Measurements from ENCODE around the gene AOAH. TPM values are rescaled to one million over a fixed set of nuclear protein-coding genes. Genes with fewer than 3 reads are reported as not detected.

The AOAH gene
- total and polyA plus RNA-seq, 2 of the 13 experiments (the other 11 are each of a cell fraction or from before 2014, with no cell fraction given), result not detected

DNA sequence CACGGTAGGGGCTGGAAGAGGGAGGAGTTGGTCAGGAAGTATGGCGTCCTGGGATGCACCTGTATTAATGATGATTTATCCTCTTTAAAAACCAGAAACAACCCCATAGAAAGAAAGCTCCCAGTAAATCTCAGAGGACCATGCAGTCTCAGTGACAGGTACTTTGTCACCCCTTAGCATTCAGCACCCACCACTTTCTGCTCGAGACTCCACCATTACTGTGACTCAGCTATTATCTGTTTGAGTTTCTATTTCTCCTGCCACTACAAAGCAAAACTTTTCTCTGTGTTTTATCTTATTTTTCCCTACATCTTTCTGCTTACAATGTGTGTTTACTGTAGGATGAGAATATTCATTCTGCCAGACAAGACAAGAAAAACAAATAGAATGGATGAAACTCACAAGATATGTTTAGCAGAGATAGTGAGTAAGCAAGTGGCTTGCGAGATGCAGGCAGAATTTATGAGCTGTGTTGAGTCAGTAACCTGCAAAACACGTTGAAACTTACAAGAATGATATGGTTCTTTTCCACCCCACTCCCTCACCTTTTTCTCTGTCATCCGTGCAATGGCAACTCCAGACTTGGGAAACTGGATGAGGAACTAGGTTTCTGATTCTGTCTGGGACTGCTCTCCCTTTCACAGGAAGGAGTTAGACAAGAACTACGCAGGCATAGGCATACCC is 127.1 kb downstream of the AOAH start:
- Histone ChIP-seq H2AFZ (ENCODE audit: low read length) (no peak overlapping the region), H3K4me2 (ENCODE audit: low read depth, low read length) (no peak overlapping the region), H3K4me1 (ENCODE audit: insufficient read depth, low read length) (no peaks in the 10 kb centered on the region), H3K27me3 (ENCODE audit: control insufficient read depth in 1 of 2, insufficient read depth in 2 of 2, low read length in 2 of 2) (no peaks in the 10 kb centered on the region), H3K36me3 (replicated peaks in 1 of 2; ENCODE audit: control insufficient read depth in 1 of 2, insufficient read depth in 2 of 2, low read length in 2 of 2) (no peaks in the 10 kb centered on the region), H3K79me2 (ENCODE audit: insufficient read depth, low read length) (no peaks in the 10 kb centered on the region), H3K9me3 (ENCODE audit: low read length) (no peaks in the 10 kb centered on the region), H3K9ac (ENCODE audit: insufficient read depth, low read depth, low read length) (no peak overlapping the region), H3K27ac (ENCODE audit: extremely low read length, insufficient read depth, low read length) (no peak overlapping the region), H4K20me1 (ENCODE audit: insufficient read depth, low read length) (no peaks in the 10 kb centered on the region), H3K4me3 (replicated peaks in 1 of 3; ENCODE audit: insufficient read depth in 1 of 3, low read depth in 2 of 3, low read length in 3 of 3) (no peak overlapping the region)
- CTCF ChIA-PET (ENCODE audit: low intra/inter-chr PET ratio, low total read pairs), result no interaction called here
- WGBS (ENCODE audit: low lambda C conversion rate), result 25% methylated on average over 7 of the region's 7 CpGs
- ATAC-seq (no peak), FAIRE-seq (no peak), DNase-seq (ENCODE audit: low spot score) (no peak)
- BruUV-seq (replicated peaks), result no TSS peak
- intact Hi-C loops (cut with micrococcal nuclease; ENCODE audit: unreplicated experiment), result no loop called here
- POLR2A ChIA-PET, result no interaction called here
- no peak for TF ChIP-seq GATAD2A (CRISPR knock-in tag; IDR thresholded peaks at IDR 0.05)
- no peak for TF ChIP-seq ZNF446 (CRISPR knock-in tag; IDR thresholded peaks at IDR 0.05)
- no peak for TF ChIP-seq ZNF333 (CRISPR knock-in tag; IDR thresholded peaks at IDR 0.05; ENCODE audit: borderline replicate concordance)
- no peak for TF ChIP-seq SP4 (CRISPR knock-in tag; IDR thresholded peaks at IDR 0.05)
- no peak for TF ChIP-seq ZFP1 (CRISPR knock-in tag; IDR thresholded peaks at IDR 0.05)
- TF ChIP-seq ZIK1 (CRISPR knock-in tag; IDR thresholded peaks at IDR 0.05; ENCODE audit: borderline replicate concordance, low read depth), result no peak
- no peak for TF ChIP-seq PHF20 (CRISPR knock-in tag; IDR thresholded peaks at IDR 0.05)
- no peak for TF ChIP-seq ZSCAN12 (CRISPR knock-in tag; IDR thresholded peaks at IDR 0.05)
- no peak for TF ChIP-seq ZNF781 (CRISPR knock-in tag; IDR thresholded peaks at IDR 0.05; ENCODE audit: borderline replicate concordance, not compliant biosample characterization)
- no peak for TF ChIP-seq ZNF350 (CRISPR knock-in tag; IDR thresholded peaks at IDR 0.05; ENCODE audit: borderline replicate concordance, low read depth)
- TF ChIP-seq JUN (CRISPR knock-in tag; IDR thresholded peaks at IDR 0.05), result no peak
- TF ChIP-seq, protein P1, sequence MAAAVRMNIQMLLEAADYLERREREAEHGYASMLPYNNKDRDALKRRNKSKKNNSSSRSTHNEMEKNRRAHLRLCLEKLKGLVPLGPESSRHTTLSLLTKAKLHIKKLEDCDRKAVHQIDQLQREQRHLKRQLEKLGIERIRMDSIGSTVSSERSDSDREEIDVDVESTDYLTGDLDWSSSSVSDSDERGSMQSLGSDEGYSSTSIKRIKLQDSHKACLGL (CRISPR knock-in tag; IDR thresholded peaks at IDR 0.05), result no peak
- no peak for TF ChIP-seq EED (CRISPR knock-in tag; IDR thresholded peaks at IDR 0.05)
- no peak for TF ChIP-seq MEF2D (CRISPR knock-in tag; IDR thresholded peaks at IDR 0.05)
- no peak for TF ChIP-seq ZFAT (CRISPR knock-in tag; conservative IDR thresholded peaks at IDR 0.05)
- in situ Hi-C loops (cut with HindIII; ENCODE audit: extremely low pct_ligation_motif_present, low pct_unique_long_range_greater_than_20kb), result no loop called here

Measured in HepG2 (cell line).